NCI-H146 (cell line): ENCODE data around the gene GRIP1.

ENCODE experiments used
- DNase-seq: peaks from one replicate; lab custom pipeline; 2025; lab: John Stamatoyannopoulos, UW

Gene GRIP1

GRCh38 chr12:66693901-66694513, 15.1 kb upstream of the GRIP1 start:
- DNase-seq, result peak; percentile 57

GRCh38 chr12:66692986-66693385, 14.1 kb upstream of the GRIP1 start:
- no peak for DNase-seq

DNA sequence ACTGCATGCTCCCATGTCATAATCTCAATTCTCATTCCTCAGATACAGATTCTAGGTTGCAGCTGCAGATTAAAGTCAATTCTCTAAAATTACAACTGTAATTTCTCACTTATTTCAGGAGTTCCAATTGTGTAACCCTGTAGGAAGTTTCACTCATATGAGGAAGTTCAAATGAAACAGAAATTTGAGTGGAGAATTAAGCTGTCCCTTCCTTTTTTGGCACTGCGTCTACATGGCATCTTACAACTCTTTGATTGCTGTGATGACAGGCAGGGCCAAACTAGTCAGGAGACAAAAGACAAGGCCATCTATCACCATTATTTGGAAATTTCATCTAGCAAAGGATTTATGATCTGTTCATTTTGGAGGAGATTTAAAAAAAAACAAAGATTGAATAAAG, 13.3 kb upstream of the GRIP1 start:
- DNase-seq, result no peak

- DNase-seq, result peak; percentile 85
Observed at GRCh38 chr12:66688846-66689439, 10.1 kb upstream of the GRIP1 start.

DNA sequence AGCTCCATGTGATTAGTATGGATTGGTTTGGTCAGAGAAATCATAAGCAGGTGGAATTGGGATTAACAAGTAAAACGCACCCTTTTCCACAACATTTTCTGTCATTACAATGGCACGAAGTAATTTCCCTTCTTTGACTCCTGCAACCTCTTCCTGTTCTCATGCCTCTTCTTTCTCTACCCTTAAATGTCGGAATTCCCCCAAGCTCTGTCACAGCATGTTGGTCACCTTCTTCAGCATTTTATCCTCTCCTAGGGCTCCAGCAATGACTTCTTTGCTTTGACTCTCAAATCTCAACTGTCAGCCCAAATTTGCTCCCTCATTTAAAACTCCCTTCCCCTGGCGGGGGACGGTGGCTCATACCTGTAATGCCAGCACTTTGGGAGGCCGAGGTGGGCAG, 5.3 kb upstream of the GRIP1 start:
- DNase-seq, result no peak

- no peak for DNase-seq
Observed at GRCh38 chr12:66683822-66684221, 4.9 kb upstream of the GRIP1 start.

- DNase-seq, result no peak
Observed at GRCh38 chr12:66683073-66683472, 4.2 kb upstream of the GRIP1 start.

DNA sequence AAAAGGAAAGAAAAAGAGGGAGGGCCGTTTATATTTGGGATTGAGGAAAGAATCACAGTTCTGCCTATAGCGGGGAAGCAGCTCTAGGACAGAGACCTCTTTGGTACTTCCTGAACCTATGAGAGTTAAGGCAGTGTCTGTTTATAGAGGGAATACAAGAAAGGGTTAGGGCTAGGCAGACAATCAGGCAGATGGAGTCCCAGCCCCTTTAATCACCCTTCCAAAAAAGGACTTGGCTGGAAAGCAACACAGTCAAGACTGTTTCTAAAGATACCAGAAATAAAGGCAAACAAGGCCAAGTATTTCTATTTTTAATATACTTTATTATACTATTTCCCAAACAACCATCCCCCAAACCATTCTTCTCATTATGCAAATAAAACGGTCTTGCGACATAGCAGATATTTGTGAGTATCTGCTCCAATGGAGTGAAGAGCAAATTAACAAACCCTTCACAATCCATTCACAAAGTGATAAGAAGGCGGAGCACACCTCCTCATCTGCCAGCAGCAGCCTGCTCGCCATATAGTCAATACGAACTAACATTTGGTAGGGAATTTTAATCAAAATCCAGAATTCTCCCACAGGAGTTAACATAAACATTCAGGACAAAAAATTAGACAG, 697 bp upstream of the GRIP1 start:
- DNase-seq, result no peak

- no peak for DNase-seq
Observed at GRCh38 chr12:66676241-66676640, 2.6 kb downstream of the GRIP1 start.

GRCh38 chr12:66674495-66675122, 4.3 kb downstream of the GRIP1 start:
- no peak for DNase-seq

DNA sequence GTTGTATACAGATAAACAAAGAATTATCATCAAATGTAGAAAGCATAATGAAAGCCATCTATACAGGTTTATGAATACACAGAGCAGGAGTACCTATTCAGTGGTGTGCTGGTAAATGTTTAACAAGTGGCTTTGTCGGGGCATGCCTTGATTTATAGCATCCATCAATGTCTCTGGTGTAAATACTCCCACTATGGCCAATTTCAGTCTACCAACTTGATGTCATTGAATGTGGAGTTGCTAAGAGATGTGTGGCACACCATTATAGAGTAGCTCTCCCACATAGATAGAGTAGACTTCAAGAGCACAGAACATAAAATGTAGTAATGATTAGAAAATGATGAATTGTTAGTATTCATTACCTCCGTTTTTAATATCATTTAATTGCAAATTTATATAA, 9.3 kb downstream of the GRIP1 start:
- no peak for DNase-seq

DNA sequence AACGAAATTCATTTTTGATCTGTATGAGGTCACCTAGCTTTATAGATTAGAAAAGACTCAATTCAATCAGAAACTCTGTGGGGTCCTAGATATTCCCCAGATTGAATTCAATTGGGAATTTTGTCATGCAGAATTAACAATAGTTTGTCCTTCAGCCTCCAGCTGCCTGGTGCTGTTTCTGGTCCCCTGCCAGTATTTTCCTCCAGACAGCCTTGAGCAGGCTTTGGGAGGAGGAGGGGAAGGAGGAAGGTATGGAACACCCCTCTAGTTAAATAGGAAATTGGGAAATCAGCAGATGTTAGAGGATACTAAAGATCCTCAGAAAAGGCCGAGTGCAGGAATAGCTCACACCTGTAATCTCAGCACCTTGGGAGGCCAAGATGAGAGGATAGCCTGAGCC, 10.6 kb downstream of the GRIP1 start:
- DNase-seq, result no peak

DNA sequence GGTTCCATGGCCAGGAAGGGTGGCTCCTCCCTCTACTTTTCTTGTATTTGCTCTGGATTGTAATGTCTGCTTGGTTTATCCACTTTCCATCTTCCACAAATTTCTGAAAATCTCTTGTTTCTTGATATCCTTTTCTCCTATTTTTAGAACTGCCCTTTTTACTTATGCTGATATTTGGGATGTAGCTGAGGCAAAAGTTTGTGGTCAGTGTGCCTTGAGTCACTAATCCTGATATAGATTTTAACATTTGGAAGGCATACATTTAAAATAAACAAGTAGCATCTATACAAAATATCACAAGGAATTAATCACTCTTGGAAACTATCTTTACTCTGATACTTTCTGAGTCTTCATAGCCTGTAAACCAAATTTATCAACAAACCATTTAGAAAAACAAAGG, 11.0 kb downstream of the GRIP1 start:
- DNase-seq, result no peak

DNA sequence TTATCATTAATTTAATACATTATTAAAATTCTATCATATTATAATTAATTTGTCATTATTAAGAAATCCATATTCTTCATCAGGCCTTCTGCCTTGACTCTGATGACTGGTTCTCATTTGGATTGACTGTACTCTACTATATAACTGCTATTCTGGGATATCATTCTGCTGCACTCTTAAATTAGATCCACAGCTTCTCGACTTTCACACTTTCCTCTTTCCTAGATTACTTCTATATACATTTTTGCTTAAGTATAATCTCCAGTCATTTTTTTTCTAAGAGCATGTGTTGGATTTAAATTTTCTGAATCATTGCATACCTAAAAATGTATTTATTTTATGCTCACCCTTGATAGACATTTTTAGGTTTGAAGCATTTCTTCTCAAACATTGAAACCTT, 12.4 kb downstream of the GRIP1 start:
- DNase-seq, result no peak

GRCh38 chr12:66665435-66665985, 13.4 kb downstream of the GRIP1 start:
- DNase-seq, result no peak

DNA sequence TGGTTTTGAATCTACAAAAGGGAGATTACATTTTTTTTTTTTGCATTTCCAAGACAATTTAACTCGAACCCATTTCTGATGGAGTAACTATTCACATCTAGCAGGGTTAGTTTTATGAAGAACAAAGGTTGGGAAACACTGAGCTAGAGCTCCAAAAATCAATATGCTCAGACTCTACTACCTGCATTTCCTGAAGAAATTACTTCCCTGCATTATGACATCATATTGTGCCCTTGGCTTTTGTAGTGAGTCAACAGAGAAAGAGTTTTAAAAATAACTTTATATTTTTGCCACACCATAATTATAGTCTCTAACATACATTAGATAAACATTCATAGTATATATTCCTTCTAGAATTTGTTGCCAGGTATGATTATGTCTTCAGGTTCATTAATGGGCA, 14.8 kb downstream of the GRIP1 start:
- DNase-seq, result no peak

GRCh38 chr12:66663611-66664010, 15.3 kb downstream of the GRIP1 start:
- no peak for DNase-seq

DNA sequence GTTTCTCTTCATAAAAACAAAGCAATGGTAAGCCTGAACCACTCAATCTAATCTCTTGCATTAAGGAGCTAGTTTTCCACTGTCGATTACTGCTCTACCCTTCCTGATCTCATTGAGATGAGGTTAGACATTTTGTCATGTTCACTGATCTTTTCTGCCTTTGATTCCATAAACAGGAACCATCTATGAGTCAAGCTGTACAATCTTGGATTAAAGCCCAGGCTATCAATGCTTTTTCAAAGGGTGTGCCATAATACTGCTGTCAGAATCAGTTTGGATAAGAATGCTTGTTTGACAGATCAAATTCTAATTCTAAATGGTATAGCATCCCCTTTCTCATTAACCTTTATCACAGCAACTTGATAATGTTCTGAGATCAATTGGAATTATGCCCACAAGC, 16.1 kb downstream of the GRIP1 start:
- DNase-seq, result no peak

DNA sequence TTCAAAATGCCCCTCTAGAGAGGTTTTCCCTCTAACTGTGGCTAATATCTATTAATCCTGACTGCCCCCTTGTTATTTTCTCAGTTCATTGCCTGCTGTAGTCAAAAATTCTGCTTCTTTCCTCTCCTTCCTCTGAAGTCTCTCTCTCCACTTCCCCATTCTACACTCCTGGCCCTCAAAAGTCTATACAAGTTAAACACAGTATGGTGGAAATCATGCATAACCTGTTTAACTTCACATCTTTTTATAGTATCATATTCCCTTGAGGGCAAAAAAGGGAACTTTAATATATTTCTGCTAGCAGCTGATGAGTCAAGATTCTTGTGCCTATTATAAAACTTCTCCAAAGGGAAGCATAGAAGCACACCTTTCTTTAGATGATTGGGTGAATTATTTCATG, 16.7 kb downstream of the GRIP1 start:
- no peak for DNase-seq

GRCh38 chr12:66661357-66661756, 17.5 kb downstream of the GRIP1 start:
- DNase-seq, result no peak

- no peak for DNase-seq
Observed at GRCh38 chr12:66653796-66654195, 25.1 kb downstream of the GRIP1 start.

GRCh38 chr12:66648033-66648735, 30.7 kb downstream of the GRIP1 start:
- peak; percentile 4 for DNase-seq
